GM23248 (cell line): Measurements from ENCODE around the gene CHST1. TPM values are rescaled to one million over a fixed set of nuclear protein-coding genes. Genes with fewer than 3 reads are reported as not detected.

Source experiments
- DNase-seq: peaks from one replicate; pipeline ENCODE4 v3.0.0-alpha.2; 2015
- H2AFZ ChIP-seq: fragments of 200-600 bp; sonication (generic); 2 replicates; pipeline ENCODE4 v1.6.1; 2016; ENCODE audit warnings: antibody characterized with exemption
- H3F3A ChIP-seq: fragments of 200-600 bp; sonication (generic); 2 replicates; pipeline ENCODE4 v1.6.1; 2016; ENCODE audit warnings: mild to moderate bottlenecking, antibody characterized with exemption, mixed run types; ENCODE audit not compliant: insufficient read depth
- H3K27ac ChIP-seq: fragments of 200-600 bp; sonication (generic); 2 replicates; pipeline ENCODE4 v1.5.1; 2016; ENCODE audit warnings: mild to moderate bottlenecking
- H3K27me3 ChIP-seq: fragments of 200-600 bp; sonication (generic); replicated peaks from 2 replicates; pipeline ENCODE4 v1.6.1; 2016; ENCODE audit warnings: mild to moderate bottlenecking; ENCODE audit not compliant: insufficient read depth
- H3K36me3 ChIP-seq: fragments of 200-600 bp; sonication (generic); 2 replicates; pipeline ENCODE4 v1.6.1; 2016; ENCODE audit warnings: low read depth, mild to moderate bottlenecking
- H3K4me1 ChIP-seq: fragments of 200-600 bp; sonication (generic); 2 replicates; pipeline ENCODE4 v1.6.1; 2016; ENCODE audit warnings: mild to moderate bottlenecking; ENCODE audit not compliant: insufficient read depth
- H3K4me2 ChIP-seq: fragments of 200-600 bp; sonication (generic); one replicate; pipeline ENCODE4 v1.6.1; 2016; ENCODE audit warnings: mild to moderate bottlenecking; ENCODE audit not compliant: unreplicated experiment
- H3K4me3 ChIP-seq: fragments of 200-600 bp; sonication (generic); 2 replicates; pipeline ENCODE4 v1.5.1; 2016; ENCODE audit warnings: mild to moderate bottlenecking
- H3K79me2 ChIP-seq: fragments of 200-600 bp; sonication (generic); 2 replicates; pipeline ENCODE4 v1.6.1; 2016; ENCODE audit warnings: mild to moderate bottlenecking; ENCODE audit not compliant: insufficient read depth
- H3K9ac ChIP-seq: fragments of 200-600 bp; sonication (generic); 2 replicates; pipeline ENCODE4 v1.6.1; 2016; ENCODE audit warnings: mild to moderate bottlenecking
- H3K9me2 ChIP-seq: fragments of 200-600 bp; sonication (generic); 2 replicates; pipeline ENCODE4 v1.6.1; 2016; ENCODE audit warnings: mixed run types, mild to moderate bottlenecking, moderate library complexity; ENCODE audit not compliant: insufficient read depth
- H3K9me3 ChIP-seq: fragments of 200-600 bp; sonication (generic); one replicate; pipeline ENCODE4 v1.6.1; 2017; ENCODE audit warnings: low read depth
- H4K20me1 ChIP-seq: fragments of 200-600 bp; sonication (generic); 2 replicates; pipeline ENCODE4 v1.6.0; 2016; ENCODE audit not compliant: insufficient read depth
- EZH2 ChIP-seq: fragments of 200-600 bp; sonication (generic); IDR thresholded peaks from 2 replicates; pipeline ENCODE4 v1.6.1; 2018; ENCODE audit warnings: antibody characterized with exemption, mild to moderate bottlenecking; ENCODE audit not compliant: insufficient read depth, poor library complexity, severe bottlenecking
- EZH2phosphoT487 ChIP-seq: fragments of 200-600 bp; sonication (generic); IDR thresholded peaks from 2 replicates; pipeline ENCODE4 v1.6.1; 2018; ENCODE audit warnings: antibody characterized with exemption, moderate library complexity, mild to moderate bottlenecking, low read depth; ENCODE audit not compliant: insufficient read depth
- WGBS, 2 experiments: methylation state at CpG; one replicate each; pipeline ENCODE4 v1.1.6; 2015 to 2017; ENCODE audit warnings: low lambda C conversion rate in 2 of 2, low coverage in 1 of 2; ENCODE audit errors: missing lambda C conversion rate in 2 of 2; 5-methylcytosine and 5-hydroxymethylcytosine counted together
- in situ Hi-C: fragments of 300-500 bp; cut with MboI; formaldehyde crosslinking; loops from 2 replicates; pipeline ENCODE4 v1.15.0; 2020
- polyA plus RNA-seq: library from polyadenylated mRNA; unstranded; fragments of >200 nt; fragmentation: Nextera tagmentation; extraction: Ambion mirVana; gene quantifications from 2 replicates; pipeline ENCODE4 v1.2.1, GENCODE V29; 2016
- total RNA-seq: library from RNA; depleted of rRNA; stranded (reverse); fragments of >200 nt; shearing (Covaris generic); gene quantifications from 2 replicates; pipeline ENCODE4 v1.2.3, GENCODE V29; 2014

Gene CHST1
- total and polyA plus RNA-seq, 2 experiments from 2014 or later, result 0.06 TPM; not detected in 1

- H3K27me3 ChIP-seq, result peaks cover 7% of the 10 kb centered on the region; the same call in 1 of the 2 replicates
- no peaks in the 10 kb centered on the region for H3K9me2 ChIP-seq
- no peaks in the 10 kb centered on the region for H4K20me1 ChIP-seq
- no peaks in the 10 kb centered on the region for H3K9me3 ChIP-seq
- H3K9ac ChIP-seq, result no peak overlapping the region
- WGBS, 2 experiments, result 55 to 58% methylated on average over 68 to 70 of the region's 75 CpGs
- H3F3A ChIP-seq, result no peaks in the 10 kb centered on the region
- peaks cover 6% of the 10 kb centered on the region; the same call in 1 of the 2 replicates for H3K4me1 ChIP-seq
- TF ChIP-seq EZH2 (no peak), EZH2phosphoT487 (no peak)
- no peak overlapping the region for H2AFZ ChIP-seq
- no peak for DNase-seq
- no peaks in the 10 kb centered on the region for H3K36me3 ChIP-seq
- no peak overlapping the region for H3K4me3 ChIP-seq
- H3K27ac ChIP-seq, result no peak overlapping the region
- no peak overlapping the region for H3K4me2 ChIP-seq
- no peaks in the 10 kb centered on the region for H3K79me2 ChIP-seq
- in situ Hi-C loops, result no loop called here
Measured at GRCh38 chr11:45650166-45651095, 15.0 kb downstream of the CHST1 start.

- H3K9me2 ChIP-seq, result no peaks in the 10 kb centered on the region
- H3K27me3 ChIP-seq, result peaks cover 7% of the 10 kb centered on the region; the same call in 1 of the 2 replicates
- peaks cover 6% of the 10 kb centered on the region; the same call in 1 of the 2 replicates for H3K4me1 ChIP-seq
- H3K9me3 ChIP-seq, result no peaks in the 10 kb centered on the region
- no peak for DNase-seq
- H3K4me3 ChIP-seq, result no peak overlapping the region
- H2AFZ ChIP-seq, result no peak overlapping the region
- 65 to 67% methylated on average over 38 to 49 of the region's 49 CpGs for WGBS, 2 experiments
- no peak overlapping the region for H3K9ac ChIP-seq
- no peak overlapping the region for H3K27ac ChIP-seq
- no peaks in the 10 kb centered on the region for H3F3A ChIP-seq
- H3K79me2 ChIP-seq, result no peaks in the 10 kb centered on the region
- no peak overlapping the region for H3K4me2 ChIP-seq
- in situ Hi-C loops, result no loop called here
- TF ChIP-seq EZH2phosphoT487, result no peak
- no peak for TF ChIP-seq EZH2
- no peaks in the 10 kb centered on the region for H4K20me1 ChIP-seq
- H3K36me3 ChIP-seq, result no peaks in the 10 kb centered on the region
Measured at GRCh38 chr11:45649544-45650165, 15.8 kb downstream of the CHST1 start.

- Histone ChIP-seq H3K4me1 (peaks cover 6% of the 10 kb centered on the region; the same call in 1 of the 2 replicates), H3K36me3 (no peaks in the 10 kb centered on the region), H4K20me1 (no peaks in the 10 kb centered on the region), H3F3A (no peaks in the 10 kb centered on the region), H3K27ac (no peak overlapping the region), H2AFZ (no peak overlapping the region), H3K27me3 (peaks cover 12% of the 10 kb centered on the region; the same call in 1 of the 2 replicates), H3K4me3 (no peak overlapping the region), H3K9me3 (no peaks in the 10 kb centered on the region), H3K9me2 (no peaks in the 10 kb centered on the region), H3K79me2 (no peaks in the 10 kb centered on the region), H3K9ac (no peak overlapping the region), H3K4me2 (no peak overlapping the region)
- in situ Hi-C loops, result no loop called here
- TF ChIP-seq EZH2 (no peak), EZH2phosphoT487 (no peak)
- WGBS, 2 experiments, result 47 to 52% methylated on average over 9 of the region's 9 CpGs
- no peak for DNase-seq
Measured at GRCh38 chr11:45648931-45649330, 16.5 kb downstream of the CHST1 start.

DNA sequence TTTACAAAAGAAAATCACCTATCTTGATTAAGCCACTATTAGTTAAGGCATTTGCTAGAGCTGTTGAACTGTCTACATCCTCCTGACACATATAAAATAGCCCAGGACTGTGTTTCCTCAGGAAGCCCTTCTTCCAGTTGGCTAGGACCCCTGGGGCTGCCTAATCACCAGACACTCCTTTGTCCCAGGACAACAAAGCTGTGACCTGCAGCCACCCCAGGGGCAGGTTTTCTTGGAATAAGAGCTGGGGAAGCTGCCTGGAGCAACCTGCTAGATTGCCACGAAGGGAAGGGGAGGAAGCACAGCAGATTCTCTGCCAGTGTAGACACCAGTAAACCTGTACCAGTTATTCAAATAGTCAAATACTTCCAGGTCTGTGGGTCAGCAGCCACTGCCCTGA, 17.6 kb downstream of the CHST1 start:
- H3K27me3 ChIP-seq, result peaks cover 12% of the 10 kb centered on the region; the same call in 1 of the 2 replicates
- no peak for DNase-seq

More for the DNA sequence above, 17.6 kb downstream of the CHST1 start:
- H2AFZ ChIP-seq, result no peak overlapping the region
- 0% methylated on average over 1 of the region's 1 CpG for WGBS, 2 experiments
- no peaks in the 10 kb centered on the region for H3K9me2 ChIP-seq
- H3K4me2 ChIP-seq, result no peak overlapping the region
- H3K36me3 ChIP-seq, result no peaks in the 10 kb centered on the region
- H3K4me1 ChIP-seq, result peaks cover 4% of the 10 kb centered on the region; the same call in 1 of the 2 replicates
- TF ChIP-seq EZH2phosphoT487 (no peak), EZH2 (no peak)
- no peaks in the 10 kb centered on the region for H3K79me2 ChIP-seq
- H3F3A ChIP-seq, result no peaks in the 10 kb centered on the region
- H3K27ac ChIP-seq, result no peak overlapping the region
- in situ Hi-C loops, result no loop called here
- no peaks in the 10 kb centered on the region for H3K9me3 ChIP-seq
- no peak overlapping the region for H3K9ac ChIP-seq
- H3K4me3 ChIP-seq, result no peak overlapping the region
- H4K20me1 ChIP-seq, result no peaks in the 10 kb centered on the region
